B cell (primary cell): ENCODE data around the gene PCSK7. TPM values are rescaled to one million over a fixed set of nuclear protein-coding genes. Genes with fewer than 3 reads are reported as not detected.
"Not testable (repeated sequence)": the region's sequence is repeated elsewhere in the genome, so short reads cannot be mapped to it uniquely, and the experiment has no call there.

Source experiments
- ATAC-seq: fragments of 200-7000 bp; cut with Tn5 transposase; one replicate; pipeline ENCODE4 v1.10.0; 2021; ENCODE audit warnings: low read depth, mild to moderate bottlenecking, moderate number of reproducible peaks, moderate library complexity
- CTCF ChIA-PET: fragments of 350-600 bp; sonication (Branson Sonifier 250); formaldehyde crosslinking; loops from one replicate; lab custom pipeline; 2021; ENCODE audit warnings: antibody characterized with exemption, inconsistent platforms; lab: Charles Lee
- POLR2A ChIA-PET: fragments of 350-600 bp; sonication (Branson Sonifier 250); formaldehyde crosslinking; loops from one replicate; lab custom pipeline; 2021; ENCODE audit warnings: antibody characterized with exemption; lab: Charles Lee
- DNase-seq: peaks from one replicate; pipeline ENCODE4 v3.0.0; 2013
- H2AFZ ChIP-seq: 2 replicates; pipeline ENCODE4 v1.6.1; 2012; ENCODE audit warnings: mild to moderate bottlenecking, low read depth, low read length; ENCODE audit not compliant: insufficient read depth, poor library complexity, severe bottlenecking
- H3K27ac ChIP-seq, 2 donors: 1 replicate in 1 of 2; 2 replicates in 1 of 2; pipeline ENCODE4 v1.5.1; 2012 to 2013; ENCODE audit warnings: low read length in 2 of 2, mild to moderate bottlenecking in 2 of 2, moderate library complexity in 1 of 2
- H3K27me3 ChIP-seq, 4 experiments: fragments of 200-600 bp in 1 of 4; sonication (generic) in 1 of 4; replicated peaks in 1 of 4; 1 replicate in 2 of 4; 2 replicates in 2 of 4; pipeline versions ENCODE4 v1.6.1 to v1.7.0; 2013 to 2016; ENCODE audit warnings: low read length in 3 of 4, mild to moderate bottlenecking in 2 of 4, mixed read lengths in 1 of 4, moderate library complexity in 1 of 4; ENCODE audit not compliant: insufficient read depth in 4 of 4, control insufficient read depth in 3 of 4; ENCODE audit errors: control extremely low read depth in 1 of 4
- H3K36me3 ChIP-seq, 2 experiments: replicated peaks in 1 of 2; 1 replicate in 1 of 2; 2 replicates in 1 of 2; pipeline versions ENCODE4 v1.6.1 to v1.7.1; 2013; ENCODE audit warnings: low read length in 1 of 2; ENCODE audit not compliant: insufficient read depth in 2 of 2, control insufficient read depth in 1 of 2; ENCODE audit errors: control extremely low read depth in 1 of 2, extremely low read depth in 1 of 2
- H3K4me1 ChIP-seq, 2 donors: fragments of 200-600 bp in 1 of 2; sonication (generic) in 1 of 2; 1 replicate in 1 of 2; 2 replicates in 1 of 2; pipeline versions ENCODE4 v1.5.1 to v1.6.1; 2013 to 2017; ENCODE audit warnings: low read length in 2 of 2; ENCODE audit not compliant: control insufficient read depth in 2 of 2, insufficient read depth in 2 of 2
- H3K4me2 ChIP-seq: replicated peaks from 2 replicates; pipeline ENCODE3; 2012; ENCODE audit warnings: mild to moderate bottlenecking, low read depth, low read length; ENCODE audit not compliant: poor library complexity, severe bottlenecking
- H3K4me3 ChIP-seq, 5 experiments: fragments of 200-600 bp in 1 of 5; sonication (generic) in 1 of 5; 1 replicate in 3 of 5; 2 replicates in 2 of 5; pipeline versions ENCODE4 v1.5.1 to v1.7.0; 2011 to 2016; ENCODE audit warnings: low read length in 4 of 5, mild to moderate bottlenecking in 4 of 5, low read depth in 2 of 5, control low read depth in 1 of 5, moderate library complexity in 1 of 5; ENCODE audit not compliant: insufficient read depth in 1 of 5; ENCODE audit errors: control extremely low read depth in 1 of 5, extremely low read depth in 1 of 5
- H3K79me2 ChIP-seq: fragments of 200-600 bp; sonication (generic); one replicate; pipeline ENCODE4 v1.6.0; 2016; ENCODE audit warnings: low read length; ENCODE audit not compliant: control insufficient read depth, insufficient read depth
- H3K9ac ChIP-seq: fragments of 200-600 bp; sonication (generic); 2 replicates; pipeline ENCODE4 v1.6.1; 2017; ENCODE audit warnings: mild to moderate bottlenecking, low read length, moderate library complexity
- H3K9me3 ChIP-seq, 3 donors: one replicate each; pipeline versions ENCODE4 v1.6.1 to v1.7.1; 2013; ENCODE audit warnings: low read length in 2 of 3; ENCODE audit not compliant: control insufficient read depth in 2 of 3, insufficient read depth in 1 of 3; ENCODE audit errors: control extremely low read depth in 1 of 3
- H4K20me1 ChIP-seq: 2 replicates; pipeline ENCODE4 v1.6.0; 2012; ENCODE audit warnings: mild to moderate bottlenecking, low read length; ENCODE audit not compliant: insufficient read depth, control insufficient read depth, poor library complexity, severe bottlenecking
- H3K27ac Mint-ChIP-seq: one replicate; pipeline ENCODE4 v1.8.0; 2021; ENCODE audit warnings: mixed read lengths
- H3K27me3 Mint-ChIP-seq: one replicate; pipeline ENCODE4 v1.8.0; 2021; ENCODE audit warnings: mixed read lengths
- H3K4me1 Mint-ChIP-seq: one replicate; pipeline ENCODE4 v1.8.0; 2021; ENCODE audit warnings: mixed read lengths
- H3K4me3 Mint-ChIP-seq: one replicate; pipeline ENCODE4 v1.8.0; 2021; ENCODE audit warnings: mixed read lengths
- H3K9me3 Mint-ChIP-seq: one replicate; pipeline ENCODE4 v1.8.0; 2022; ENCODE audit warnings: mixed read lengths; ENCODE audit not compliant: insufficient read depth
- CTCF ChIP-seq: fragments of 200-600 bp; IDR thresholded peaks from one replicate; pipeline ENCODE4 v1.8.0; 2022; ENCODE audit warnings: antibody characterized with exemption, mild to moderate bottlenecking
- EZH2 ChIP-seq: IDR thresholded peaks from 2 replicates; pipeline ENCODE4 v1.6.1; 2012; ENCODE audit warnings: borderline replicate concordance, low read depth, mild to moderate bottlenecking, moderate library complexity, low read length; ENCODE audit not compliant: insufficient read depth, poor library complexity, severe bottlenecking
- WGBS: methylation state at CpG from one replicate; pipeline ENCODE4 v1.1.5; 2013; ENCODE audit warnings: missing lambda C conversion rate; ENCODE audit not compliant: insufficient coverage; 5-methylcytosine and 5-hydroxymethylcytosine counted together
- intact Hi-C: fragments of 100-400 bp; cut with micrococcal nuclease; formaldehyde crosslinking; loops from one replicate; pipeline ENCODE4 v1.10.0; 2022
- polyA plus RNA-seq: library from polyadenylated mRNA; depleted of rRNA; stranded (reverse); fragments of >200 nt; gene quantifications from 2 replicates; pipeline ENCODE4 v1.2.3, GENCODE V29; 2012
- total RNA-seq, 2 donors: library from RNA; stranded (reverse); fragments of 120-200 nt in 1 of 2; gene quantifications; 1 replicate in 1 of 2; 2 replicates in 1 of 2; pipeline versions ENCODE4 v1.2.3 to v1.2.4, GENCODE V29; 2013 to 2022

PCSK7 gene
- total and polyA plus RNA-seq, 2 donors (not counting 1 experiment from before 2014, with no cell fraction given) = 203 to 283 TPM

GRCh38 chr11:117210620-117211019, 21.3 kb downstream of the PCSK7 start:
- no peak overlapping the region for H3K27ac ChIP-seq
- DNase-seq (no peak), ATAC-seq (no peak)
- no peaks in the 10 kb centered on the region for H3K4me1 ChIP-seq
- H3K4me3 ChIP-seq = no peak overlapping the region
- Mint-ChIP-seq H3K4me1 (no peaks in the 10 kb centered on the region), H3K9me3 (no peaks in the 10 kb centered on the region), H3K27me3 (no peaks in the 10 kb centered on the region), H3K27ac (no peak overlapping the region), H3K4me3 (no peak overlapping the region)
- H3K9me3 ChIP-seq = no peaks in the 10 kb centered on the region
- peaks cover 1 to 28% of the 10 kb centered on the region in 2 experiments for H3K36me3 ChIP-seq
- POLR2A ChIA-PET = no interaction called here
- intact Hi-C loops = no loop called here
- 100% methylated on average over 3 of the region's 3 CpGs for WGBS
- CTCF ChIA-PET = interaction anchor here (0.7 to 1.7 kb wide), 4 partner anchors 15 to 29 kb away, joined by 3 to 5 read pairs (median 4); partner anchors contain the start of gene PCSK7
- H3K27me3 ChIP-seq = no peaks in the 10 kb centered on the region
- H3K9ac ChIP-seq = no peak overlapping the region
- no peaks in the 10 kb centered on the region for H4K20me1 ChIP-seq
- TF ChIP-seq CTCF = no peak
- TF ChIP-seq EZH2 = no peak
- no peak overlapping the region for H2AFZ ChIP-seq
- no peak overlapping the region for H3K4me2 ChIP-seq
- no peaks in the 10 kb centered on the region for H3K79me2 ChIP-seq

- 94% methylated on average over 3 of the region's 8 CpGs for WGBS
- H3K27ac Mint-ChIP-seq = peak overlapping the region; percentile 72
- not testable (repeated sequence) for H3K9me3 Mint-ChIP-seq, H3K27me3 ChIP-seq, H2AFZ ChIP-seq, H3K9me3 ChIP-seq, H3K4me1 Mint-ChIP-seq, DNase-seq, H3K79me2 ChIP-seq, H3K4me2 ChIP-seq, ATAC-seq, H3K4me1 ChIP-seq, H3K4me3 Mint-ChIP-seq, H3K27me3 Mint-ChIP-seq, H3K27ac ChIP-seq, H3K4me3 ChIP-seq, H4K20me1 ChIP-seq, H3K9ac ChIP-seq
- CTCF ChIA-PET = interaction anchor here (0.9 to 1.6 kb wide), 3 partner anchors 18 to 31 kb away, joined by 3 to 4 read pairs (median 3); partner anchors contain the start of gene SIDT2
- intact Hi-C loops = loop anchor here (5.0 kb wide), 1 partner anchor 77 kb away; no protein-coding TSS in a partner anchor
- H3K36me3 ChIP-seq = peaks cover 1 to 37% of the 10 kb centered on the region in 2 experiments
- POLR2A ChIA-PET = interaction anchor here (0.8 kb wide), 1 partner anchor 66 kb away, joined by 5 read pairs; the partner anchor contains the start of gene PAFAH1B2
Measured at GRCh38 chr11:117209351-117210125, 22.3 kb downstream of the PCSK7 start.

DNA sequence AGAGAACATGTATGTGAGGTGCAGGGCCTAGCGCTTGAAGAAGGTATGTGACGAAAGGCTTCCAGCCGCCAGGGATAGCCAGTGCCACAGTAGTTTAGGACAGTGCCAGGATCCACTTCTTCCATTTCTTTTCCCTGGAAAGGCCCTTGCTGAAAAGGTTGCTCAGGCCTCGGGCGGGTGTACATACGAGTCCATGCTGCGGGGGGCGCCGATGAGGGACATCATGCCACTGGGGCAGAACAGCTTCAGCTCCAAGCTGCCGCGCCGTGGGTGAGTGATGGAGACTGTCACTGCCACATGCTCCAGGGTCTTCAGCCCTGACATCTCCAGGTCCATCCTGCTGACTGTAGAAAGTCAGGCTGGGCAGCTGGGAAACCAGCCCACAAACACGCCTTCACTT, 23.2 kb downstream of the PCSK7 start:
- not testable (repeated sequence) for ATAC-seq

More for the DNA sequence above, 23.2 kb downstream of the PCSK7 start:
- H3K9me3 ChIP-seq, H3K9me3 Mint-ChIP-seq, CTCF ChIA-PET, DNase-seq, H3K4me2 ChIP-seq, H2AFZ ChIP-seq, H3K27me3 Mint-ChIP-seq, H3K27ac ChIP-seq, H3K4me3 Mint-ChIP-seq, H3K79me2 ChIP-seq, H3K9ac ChIP-seq, POLR2A ChIA-PET, H3K4me3 ChIP-seq, H4K20me1 ChIP-seq, H3K27me3 ChIP-seq, H3K27ac Mint-ChIP-seq, H3K4me1 ChIP-seq, H3K4me1 Mint-ChIP-seq: not testable (repeated sequence)
- intact Hi-C loops = loop anchor here (5.0 kb wide), 1 partner anchor 76 kb away; no protein-coding TSS in a partner anchor
- peaks cover 1 to 40% of the 10 kb centered on the region in 2 experiments for H3K36me3 ChIP-seq
- WGBS = 100% methylated on average over 6 of the region's 13 CpGs
